CD4-positive, alpha-beta T cell treated with Interleukin-10 for 1 hour (primary cell): ENCODE results near the gene MEF2B.
A peak's percentile ranks its signal among the peaks of the same experiment; 100 is the strongest.

Source experiments
- DNase-seq: peaks from one replicate; pipeline ENCODE4 v3.0.0-alpha.2; 2020

MEF2B gene

DNA sequence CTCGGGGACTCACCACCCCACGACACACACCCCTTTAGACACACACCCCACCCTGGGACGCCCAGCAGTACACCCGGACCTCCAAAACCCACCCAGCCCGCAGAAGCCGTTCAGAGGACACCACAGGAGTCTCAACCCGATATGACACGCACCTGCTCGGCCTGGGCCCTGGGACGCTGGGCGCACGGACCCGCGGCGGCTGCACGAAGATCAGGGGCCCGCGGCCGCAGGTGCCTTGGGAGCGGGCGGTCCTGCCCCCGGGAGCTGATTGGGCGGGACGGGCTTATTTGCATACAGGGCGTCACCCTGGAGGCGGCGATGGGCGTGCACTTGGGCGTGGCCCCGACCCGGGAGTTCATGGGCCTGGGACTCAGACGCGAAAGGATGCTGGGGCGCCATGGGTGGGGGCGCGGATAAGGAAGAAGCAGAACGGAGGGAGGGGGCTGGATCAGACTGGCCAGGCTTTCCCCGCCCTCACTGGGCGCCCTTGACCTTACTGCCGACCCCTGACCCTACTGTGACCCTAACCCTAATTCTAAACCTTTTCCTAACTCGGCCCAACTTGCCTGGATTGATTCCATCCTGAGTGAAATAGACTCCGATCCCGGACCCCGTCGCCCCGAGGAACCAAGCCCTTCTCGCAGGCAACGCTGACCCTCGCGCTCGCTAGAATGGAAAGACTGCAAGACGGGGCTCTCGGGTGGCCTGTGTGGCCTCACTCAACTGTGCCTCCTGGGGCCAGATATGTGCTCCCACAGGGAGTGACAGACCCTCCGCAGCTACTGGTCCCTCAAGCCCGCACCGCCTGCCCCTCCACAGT is at the start of gene MEF2B:
MEF2B (minus strand) TSS at position 211 of the 820 bp plus-strand sequence. CDS start 19,528 bp downstream, outside the sequence.
- peak; percentile 78 for DNase-seq

DNA sequence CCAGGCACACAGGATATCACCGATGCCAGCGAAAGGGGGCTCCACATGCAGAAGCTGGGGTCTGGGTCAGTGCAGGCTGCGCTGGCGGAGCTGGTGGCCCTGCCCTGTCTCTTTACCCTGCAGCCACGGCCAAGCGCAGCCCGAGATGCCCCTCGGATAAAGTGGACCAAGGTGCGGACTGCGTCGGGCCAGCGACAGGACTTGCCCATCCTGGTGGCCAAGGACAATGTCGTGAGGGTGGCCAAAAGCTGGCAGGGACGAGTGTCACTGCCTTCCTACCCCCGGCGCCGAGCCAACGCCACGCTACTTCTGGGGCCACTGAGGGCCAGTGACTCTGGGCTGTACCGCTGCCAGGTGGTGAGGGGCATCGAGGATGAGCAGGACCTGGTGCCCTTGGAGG is 48.8 kb upstream of the MEF2B start:
- no peak for DNase-seq

DNA sequence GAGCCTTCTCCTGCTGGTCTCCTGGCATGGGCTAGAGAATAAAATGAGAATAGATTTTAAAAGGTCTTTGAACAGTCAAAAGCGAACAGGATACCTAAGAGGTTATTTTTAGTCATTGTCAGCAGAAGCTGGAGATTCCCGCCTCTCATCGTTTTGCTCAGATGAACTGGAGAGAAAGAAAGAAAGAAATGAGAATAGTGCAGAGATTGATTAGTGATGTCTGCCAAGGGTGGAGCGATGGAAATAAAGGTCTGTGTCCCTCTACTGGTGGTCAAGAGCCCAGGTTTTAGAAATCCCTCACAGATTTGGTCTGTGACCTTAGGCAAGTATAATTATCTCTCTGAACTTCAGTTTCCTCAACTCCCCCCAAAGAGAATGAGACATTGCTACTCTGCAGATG is 47.0 kb upstream of the MEF2B start:
- no peak for DNase-seq

DNA sequence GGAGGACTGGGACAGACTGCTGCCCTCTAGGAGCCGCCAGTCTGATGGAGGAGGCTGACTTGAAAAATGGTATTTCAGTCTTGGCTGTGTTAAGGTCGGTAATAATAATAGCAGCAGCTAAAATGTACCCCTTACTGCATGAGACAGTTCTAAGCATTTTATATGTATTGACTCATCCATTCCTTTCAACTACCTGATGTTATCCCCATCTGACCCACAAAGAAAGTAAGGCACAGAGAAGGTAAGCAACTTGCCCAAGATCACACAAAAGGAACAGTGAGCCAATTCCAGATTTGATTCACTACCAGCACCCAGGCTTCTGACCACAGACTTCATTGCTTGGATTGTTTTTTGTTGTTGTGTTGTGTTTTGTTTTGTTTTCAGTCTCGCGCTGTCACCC is 45.7 kb upstream of the MEF2B start:
- no peak for DNase-seq

DNA sequence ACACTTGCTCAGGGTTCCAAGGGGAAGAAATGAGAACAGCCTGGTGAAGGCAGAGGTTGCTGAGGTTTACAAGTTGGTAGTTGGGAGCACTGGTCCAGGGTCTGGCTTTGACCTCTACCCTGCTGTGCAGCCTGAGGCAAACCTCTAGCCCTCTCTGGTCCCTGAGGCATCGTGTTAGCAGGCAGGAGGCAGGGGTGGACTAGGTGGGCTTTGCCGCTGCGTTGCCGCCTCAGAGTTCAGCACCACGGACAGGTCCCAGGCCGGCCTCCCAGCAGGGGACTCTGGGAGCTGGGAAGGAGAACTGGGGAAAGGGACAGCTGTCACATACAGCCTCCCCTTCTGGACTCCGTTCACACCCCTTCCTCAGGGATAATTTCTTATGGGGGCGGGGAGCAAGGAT is 44.8 kb upstream of the MEF2B start:
- peak; percentile 18 for DNase-seq

DNA sequence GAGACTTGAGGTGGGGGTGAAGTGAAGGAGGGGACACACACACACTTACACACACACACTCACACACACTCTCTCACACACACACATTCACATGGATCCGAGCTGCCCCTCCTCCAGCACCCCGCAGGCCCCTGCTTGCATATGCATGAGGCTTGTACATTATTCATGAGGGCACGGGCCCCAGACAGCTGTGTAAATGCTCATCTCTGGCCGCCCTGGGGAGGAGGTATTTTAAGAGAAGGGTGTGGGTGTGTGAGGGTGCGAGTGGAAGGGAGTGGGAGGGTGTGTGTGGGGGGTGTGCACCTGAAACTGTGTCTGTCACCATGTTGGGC is 44.1 kb upstream of the MEF2B start:
- DNase-seq: no peak

DNA sequence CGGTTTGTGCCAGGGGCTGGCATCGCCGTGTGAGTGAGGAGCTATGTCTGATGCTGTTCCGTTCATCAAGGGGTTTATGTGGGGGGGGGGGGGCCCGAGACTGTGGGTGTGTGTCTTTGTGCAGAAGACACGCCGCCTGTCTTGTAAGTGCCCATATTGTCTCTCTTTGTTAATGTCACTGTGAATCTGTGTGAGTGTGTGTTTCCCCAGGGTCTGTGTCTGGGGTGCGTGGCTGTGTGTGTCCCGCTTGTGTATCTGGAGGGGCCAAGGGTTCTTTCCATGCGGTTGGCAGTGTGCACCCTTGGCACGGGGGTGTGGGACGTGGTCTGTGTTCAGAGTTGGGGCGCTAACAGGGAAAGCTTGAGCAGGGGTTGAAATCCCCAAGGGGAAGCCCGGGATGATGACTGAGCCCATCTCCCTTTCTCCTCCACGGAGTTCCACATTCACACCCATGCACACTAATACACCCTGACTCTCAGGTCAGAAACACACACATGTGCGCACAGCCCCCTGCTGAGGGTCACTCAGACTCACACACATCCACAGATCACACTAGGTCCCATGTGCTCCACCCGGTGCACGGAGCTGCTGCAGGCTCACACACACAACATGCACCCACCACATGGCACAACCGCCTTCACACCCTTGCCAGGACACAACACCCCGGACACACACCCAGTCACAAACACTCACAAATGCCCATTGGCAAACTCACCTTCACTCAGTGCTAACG is 43.5 kb upstream of the MEF2B start:
- DNase-seq: no peak

DNA sequence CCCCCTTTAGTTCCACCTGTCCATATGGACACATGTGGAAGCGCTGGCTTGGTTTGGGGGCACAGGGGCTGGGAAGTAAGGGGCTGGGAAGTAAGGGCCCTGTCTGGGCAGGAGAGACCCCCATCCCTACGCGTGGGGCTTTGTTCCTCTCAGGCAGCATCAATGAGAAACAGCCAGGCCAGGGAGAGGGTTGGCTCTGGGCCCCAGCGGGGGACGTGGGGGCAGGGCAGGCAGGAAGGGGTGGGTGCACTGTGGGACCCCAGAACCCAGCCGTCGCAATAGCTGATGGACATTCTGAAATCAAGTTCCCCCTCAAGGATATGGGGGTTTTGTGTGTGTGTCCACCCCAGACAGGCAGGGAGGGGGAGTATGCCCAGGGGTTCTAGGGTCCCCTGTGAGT is 42.9 kb upstream of the MEF2B start:
- no peak for DNase-seq

DNA sequence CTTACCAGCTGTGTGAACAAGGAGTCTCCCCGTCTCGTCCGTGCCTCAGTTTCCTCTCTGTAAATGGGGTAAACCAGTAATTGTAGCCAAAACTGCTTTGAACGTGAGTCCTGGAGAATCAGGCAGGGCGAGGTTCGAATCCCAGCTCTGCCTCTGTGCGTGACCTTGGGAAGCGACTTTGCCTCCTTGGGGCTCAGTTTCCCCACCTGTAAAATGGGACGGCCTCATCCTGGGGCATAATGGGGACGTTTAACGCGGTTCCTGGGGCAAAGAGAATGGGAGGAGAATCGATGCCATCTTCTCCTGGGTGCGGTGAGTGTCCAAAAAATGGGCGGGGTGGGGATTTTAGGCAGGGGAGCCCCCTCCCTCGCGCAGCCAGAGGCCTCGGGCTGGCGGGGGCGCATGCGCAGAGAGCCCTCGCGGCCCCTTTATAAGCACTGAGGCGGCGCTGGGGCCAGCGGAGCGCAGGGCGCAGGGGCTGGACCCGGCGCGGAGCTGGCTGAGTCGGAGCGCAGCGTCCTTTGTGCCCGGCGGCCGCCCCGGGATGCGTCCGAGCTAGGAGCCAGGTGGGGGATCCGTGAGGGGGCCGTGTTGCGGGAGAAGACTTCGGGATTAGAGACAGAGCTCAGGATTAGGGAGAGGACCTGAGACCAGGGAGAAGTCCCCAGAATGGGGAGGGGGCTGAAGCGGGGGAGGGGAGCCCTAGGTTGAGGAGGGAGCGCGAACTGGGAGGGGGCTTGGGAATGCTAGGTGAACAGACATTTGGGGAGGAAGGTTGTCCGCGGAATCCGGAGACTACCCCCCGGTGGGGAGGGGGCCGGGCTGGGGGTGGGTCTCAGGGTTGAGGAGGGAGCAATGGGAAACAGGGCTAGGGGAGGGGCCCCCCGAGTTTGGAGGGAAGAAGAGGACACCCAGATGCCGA is 41.7 kb upstream of the MEF2B start, which contains the start of gene NCAN:
NCAN (plus strand) TSS at position 460 of the 922 bp plus-strand sequence. CDS start 4,996 bp downstream, outside the sequence.
- no peak for DNase-seq

DNA sequence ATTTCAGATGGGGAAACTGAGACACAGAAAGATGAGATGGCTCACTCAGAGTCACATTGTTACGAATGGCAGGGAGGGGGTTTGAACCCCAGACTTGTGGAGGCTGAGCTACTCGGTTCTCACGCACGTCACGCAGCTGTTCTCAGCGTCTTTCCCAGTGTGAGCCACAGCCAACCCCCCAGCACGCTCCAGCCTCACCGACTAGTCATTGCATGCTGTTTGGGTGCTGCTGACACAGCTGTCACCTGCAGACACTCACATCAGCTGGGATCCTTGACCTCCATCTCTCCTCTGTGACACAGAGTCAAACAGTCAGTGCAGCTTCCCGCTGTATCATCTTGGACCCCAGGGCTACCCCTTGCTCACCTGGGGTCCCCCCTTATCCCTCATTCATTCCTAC is 39.3 kb upstream of the MEF2B start:
- DNase-seq: no peak

DNA sequence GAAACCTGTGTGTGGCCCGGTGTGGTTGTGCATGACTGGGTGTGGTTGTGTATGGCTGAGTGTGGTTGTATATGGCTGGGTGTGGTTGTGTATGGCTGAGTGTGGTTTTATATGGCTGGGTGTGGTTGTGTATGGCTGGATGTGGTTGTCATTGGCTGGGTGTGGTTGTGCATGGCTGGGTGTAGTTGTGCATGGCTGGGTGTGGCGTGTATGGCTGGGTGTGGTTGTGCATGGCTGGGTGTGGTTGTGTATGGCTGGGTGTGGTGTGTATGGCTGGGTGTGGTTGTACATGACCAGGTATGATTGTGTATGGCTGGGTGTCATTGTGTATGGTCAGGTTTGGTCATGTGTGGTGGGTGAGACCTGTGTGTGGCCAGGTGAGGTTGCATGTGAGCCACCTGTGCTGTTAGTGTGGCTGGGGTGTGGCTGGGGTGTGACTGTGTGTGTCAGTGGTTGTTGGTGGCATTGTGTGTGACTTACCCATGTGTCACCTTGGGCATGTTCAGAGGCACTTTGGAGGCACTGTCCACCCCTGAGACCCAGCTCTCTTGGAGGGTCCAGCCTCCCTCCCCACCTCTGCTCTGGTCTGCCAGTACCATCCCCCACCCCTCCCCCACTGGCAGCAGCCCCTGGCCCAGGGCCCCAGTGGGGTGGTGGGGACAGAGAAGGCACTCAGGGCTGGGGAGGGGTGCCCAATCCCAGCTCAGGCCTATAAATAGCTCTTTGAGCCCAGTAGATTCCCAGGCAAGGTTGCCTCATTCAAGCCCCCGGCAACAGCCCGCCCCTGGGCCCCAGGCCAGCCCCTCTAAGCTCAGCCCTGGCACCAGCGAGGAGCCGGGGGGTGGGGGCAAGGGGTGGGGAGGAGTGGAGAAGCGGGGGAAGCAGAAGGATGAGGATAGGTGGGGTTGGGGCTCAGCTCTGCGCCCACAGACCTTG is 37.8 kb upstream of the MEF2B start:
- no peak for DNase-seq

DNA sequence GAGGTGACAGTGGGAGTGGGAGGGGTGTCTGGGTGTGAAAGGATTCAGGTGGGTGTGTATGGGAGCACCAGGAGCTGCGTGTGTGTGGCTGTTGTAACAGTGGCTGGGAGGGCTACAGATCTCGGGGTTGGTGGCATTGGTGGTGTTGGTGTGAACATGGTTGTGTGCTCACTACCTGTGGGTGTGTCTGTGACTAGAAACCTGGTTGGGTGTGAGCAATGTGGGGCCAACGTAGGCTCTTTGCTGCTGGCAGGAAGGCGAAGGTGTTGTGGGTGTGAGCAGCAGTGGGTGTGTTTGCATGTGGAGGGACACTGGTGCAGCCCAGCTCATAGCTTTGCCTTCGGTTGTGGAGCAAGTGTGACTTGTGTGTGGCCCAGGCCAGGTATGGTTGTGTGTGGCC is 36.9 kb upstream of the MEF2B start:
- DNase-seq: no peak

DNA sequence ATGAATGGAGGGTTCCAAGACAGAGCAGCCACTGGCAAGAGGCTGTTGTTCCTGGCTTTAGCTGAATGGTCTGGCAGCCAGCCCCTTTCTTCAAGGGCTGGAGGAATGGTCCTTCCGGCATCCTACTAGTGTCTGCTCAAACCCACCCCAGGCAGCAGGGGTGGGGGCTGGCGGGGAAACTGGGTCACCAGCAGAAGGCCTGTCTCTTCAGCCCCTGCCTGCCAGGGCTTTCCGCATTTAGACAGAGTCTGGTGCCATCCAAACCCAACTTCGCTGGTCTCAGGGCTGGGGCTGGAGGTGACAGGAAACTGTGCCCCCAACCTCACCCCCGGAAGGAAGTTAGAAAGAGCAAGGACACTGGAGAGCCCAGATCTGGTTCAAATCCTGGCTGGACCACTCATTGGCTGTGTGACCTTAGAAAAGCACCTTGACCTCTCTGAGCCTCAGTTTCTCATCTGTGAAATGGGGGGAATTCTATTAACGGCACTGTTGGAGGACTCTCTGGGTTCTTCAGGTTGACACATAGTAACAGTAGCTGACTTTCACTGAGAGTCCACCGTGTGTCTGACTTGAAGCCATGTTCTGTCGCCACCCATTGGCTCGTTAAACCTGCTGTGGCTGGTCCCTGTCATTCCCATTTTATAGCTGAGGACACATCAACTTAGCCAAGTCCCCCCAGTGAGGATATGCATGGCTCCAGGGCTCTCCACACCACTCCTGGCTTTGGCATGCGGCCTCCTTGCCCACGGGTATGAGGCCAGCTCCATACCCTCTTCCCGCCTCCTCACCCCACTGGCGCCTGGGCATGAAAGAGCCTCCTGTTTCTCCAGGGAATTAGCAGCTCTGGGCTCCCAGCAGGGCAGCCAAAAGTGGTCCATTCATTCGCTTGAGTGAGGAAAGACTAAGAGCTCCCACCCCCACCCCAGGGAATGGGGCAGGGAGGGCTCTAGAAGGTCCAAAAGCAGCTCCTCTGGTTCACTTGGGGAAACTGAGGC is 35.6 kb upstream of the MEF2B start:
- no peak for DNase-seq

DNA sequence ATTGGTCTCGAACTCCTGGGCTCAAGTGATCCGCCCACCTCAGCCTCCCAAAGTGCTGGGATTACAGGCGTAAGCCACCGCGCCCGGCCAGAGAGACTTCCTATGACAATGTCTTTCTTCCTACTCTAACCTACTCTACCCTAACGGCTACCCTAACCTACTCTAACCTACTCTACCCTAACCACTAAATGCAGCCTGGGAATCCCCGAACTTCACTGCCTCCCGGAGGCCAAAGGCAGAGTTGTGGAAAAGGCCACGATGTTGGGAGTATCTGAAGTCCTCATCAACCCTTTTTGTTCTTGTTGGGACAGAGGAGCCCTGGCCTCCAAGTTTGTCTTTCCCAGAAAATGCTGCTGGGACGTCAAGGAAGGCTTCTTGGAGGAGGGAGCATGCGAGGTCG is 34.1 kb upstream of the MEF2B start:
- no peak for DNase-seq

DNA sequence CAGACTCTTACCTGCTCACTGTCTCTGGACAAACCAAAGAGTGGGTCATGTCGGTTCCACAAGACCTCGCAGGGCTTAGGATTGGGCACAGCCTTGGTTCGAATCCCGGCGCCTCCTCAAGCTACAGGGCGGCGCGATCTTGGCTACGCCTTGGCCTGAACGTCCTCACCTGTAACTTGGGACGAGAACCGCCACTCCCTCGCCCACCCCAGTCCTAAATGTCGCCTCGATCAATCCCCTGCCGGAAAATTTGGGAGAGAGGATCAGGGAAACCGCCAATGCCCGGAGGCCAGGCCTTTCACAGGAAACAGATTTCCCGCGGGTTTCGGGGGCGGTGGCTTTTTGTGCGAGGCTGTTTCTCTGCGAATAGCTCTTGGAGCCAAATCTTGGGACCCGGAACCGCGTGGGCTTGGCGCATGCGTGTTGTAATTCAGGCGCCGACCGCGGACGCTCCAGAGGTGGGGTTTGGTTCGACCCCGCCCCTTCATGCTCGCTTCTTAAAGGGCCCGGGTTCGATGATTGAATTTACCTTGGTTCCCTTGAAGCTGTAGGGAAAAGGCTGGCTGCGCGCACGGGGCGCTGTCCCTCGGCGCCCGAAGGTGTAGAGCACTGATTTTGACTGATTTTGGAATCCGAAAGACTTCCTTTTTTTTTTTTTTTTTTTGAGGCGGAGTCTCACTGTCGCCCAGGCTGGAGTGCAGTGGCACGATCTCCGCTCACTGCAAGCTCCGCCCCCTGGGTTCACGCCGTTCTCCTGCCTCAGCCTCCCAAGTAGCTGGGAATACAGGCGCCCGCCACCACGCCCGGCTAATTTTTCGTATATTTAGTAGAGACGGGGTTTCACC is 33.2 kb upstream of the MEF2B start, which contains the start of gene NR2C2AP:
NR2C2AP (minus strand) TSS at position 403 of the 845 bp plus-strand sequence; CDS start at position 49, 354 bp downstream.
- peak; percentile 93 for DNase-seq

DNA sequence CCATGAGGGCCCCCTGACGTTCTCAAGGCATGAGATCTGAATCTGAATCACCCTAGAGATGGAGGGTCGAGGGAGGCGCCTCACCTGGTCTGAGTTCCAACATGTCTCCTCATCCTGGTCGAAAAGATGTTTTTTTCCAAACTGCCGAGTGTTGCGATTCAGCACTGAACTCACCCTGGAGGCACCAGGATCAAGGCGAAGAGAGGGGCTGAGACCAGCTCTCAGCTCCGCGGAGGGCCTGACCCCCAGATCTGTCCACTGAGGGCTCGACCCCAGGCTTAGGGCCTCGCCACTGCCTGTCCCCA is 32.6 kb upstream of the MEF2B start:
- DNase-seq: no peak

DNA sequence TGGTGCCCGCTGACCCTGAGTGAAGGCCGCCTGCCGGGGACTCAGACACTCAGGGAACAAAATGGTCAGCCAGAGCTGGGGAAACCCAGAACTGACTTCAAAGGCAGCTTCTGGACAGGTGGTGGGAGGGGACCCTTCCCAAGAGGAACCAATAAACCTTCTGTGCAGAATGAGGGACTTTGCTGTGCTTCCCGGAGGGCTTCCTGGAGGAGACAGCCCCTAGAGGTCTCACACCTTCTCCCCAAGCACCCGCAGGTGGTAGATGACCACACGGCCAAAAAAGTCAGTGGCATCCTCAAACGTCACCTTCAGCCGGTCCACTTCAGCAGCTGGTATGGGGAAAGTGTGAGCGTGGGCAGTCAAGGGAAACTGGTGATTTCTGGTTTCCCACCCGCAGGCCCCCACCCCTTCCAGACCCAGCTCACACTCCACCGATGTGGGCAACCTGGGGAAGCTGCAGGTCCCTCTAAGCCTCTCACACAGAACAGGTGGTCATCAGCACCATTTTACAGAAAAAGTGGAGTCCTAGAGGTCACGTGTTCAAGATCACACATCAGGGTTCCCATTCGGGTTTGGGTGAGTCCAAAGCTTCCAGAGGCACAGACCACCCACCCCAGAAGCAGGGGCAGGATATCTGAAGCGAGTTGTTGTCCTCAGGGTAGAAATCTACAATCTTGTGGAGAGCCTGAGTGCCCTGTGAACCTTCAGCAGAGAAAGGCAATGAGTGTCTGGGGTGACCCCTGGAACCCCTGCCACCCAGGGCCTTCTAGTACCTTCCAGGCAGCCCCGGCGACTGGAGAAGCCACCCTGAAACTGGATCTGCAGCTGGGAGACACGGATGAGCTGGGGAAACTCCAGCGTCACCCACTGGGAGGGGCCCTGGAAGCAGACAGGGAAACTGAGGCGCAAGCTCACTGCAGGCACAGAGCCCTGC is 31.9 kb upstream of the MEF2B start:
- no peak for DNase-seq

DNA sequence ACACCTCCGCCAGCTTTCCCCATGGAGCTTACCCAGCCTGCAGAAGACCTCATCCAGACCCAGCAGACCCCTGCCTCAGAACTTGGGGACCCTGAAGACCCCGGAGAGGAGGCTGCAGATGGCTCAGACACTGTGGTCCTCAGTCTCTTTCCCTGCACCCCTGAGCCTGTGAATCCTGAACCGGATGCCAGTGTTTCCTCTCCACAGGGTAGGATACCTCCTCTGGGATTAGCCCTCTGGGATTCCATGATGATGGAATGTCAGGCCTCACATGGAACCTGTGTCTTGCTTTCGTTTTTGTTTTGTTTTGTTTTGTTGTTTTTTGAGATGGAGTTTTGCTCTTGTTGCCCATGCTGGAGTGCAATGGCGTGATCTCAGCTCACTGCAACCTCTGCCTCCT is 23.9 kb upstream of the MEF2B start:
- DNase-seq: no peak
